ENCODE data around the gene MTCH1. TPM values are rescaled to one million over a fixed set of nuclear protein-coding genes. Genes with fewer than 3 reads are reported as not detected.

MTCH1 gene
- total and polyA plus RNA-seq, 9 of the 15 experiments (the other 6 are each of a cell fraction or from before 2014, with no cell fraction given), result 7.9 to 161 (median 118) TPM

DNA sequence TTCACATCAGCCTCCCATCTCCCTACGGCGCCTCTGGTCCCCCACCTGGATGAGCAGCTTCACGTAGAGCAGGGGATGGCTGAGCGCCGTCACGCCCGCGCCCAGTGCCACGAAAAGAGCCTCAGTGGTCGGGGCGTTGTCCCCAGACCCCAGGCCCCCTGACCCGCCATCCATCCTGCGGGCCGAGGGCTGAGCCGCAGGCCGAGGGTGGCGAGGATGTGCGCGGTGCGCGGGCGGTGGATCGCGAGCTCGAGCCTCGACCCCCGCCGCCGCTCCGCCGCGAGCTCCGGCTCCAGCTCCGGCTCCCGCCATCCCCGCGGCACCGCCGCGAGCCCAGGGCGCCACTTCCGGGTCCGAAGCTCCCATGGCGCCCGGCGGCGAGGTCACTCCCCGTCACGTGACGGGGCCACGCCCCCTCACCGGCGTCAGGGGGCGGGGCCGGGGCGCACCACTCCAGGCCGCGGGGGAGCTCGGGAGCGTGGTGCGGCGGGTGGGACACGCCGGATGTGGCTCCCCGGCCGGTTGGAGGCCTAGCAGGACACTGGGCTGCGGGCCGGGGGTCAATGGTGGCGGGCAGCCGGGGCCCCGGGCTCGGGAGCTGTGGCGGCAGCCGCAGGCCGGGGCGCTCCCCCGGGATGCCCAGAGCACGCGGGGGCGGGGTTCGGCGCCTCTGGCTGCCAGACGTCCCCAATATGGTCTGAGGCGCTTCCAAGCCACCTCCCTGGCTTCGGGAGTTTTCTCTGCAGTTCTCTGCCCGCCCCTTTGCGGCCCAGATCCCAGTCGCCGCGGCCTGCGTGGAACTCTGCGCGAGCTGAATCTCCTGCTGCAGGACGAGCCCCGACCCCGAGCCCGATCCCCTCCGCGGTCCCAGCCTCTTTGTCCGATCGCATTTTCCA lies at the start of gene MTCH1 (continued):
- TF ChIP-seq, protein P1, sequence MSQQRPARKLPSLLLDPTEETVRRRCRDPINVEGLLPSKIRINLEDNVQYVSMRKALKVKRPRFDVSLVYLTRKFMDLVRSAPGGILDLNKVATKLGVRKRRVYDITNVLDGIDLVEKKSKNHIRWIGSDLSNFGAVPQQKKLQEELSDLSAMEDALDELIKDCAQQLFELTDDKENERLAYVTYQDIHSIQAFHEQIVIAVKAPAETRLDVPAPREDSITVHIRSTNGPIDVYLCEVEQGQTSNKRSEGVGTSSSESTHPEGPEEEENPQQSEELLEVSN (IDR thresholded peaks at IDR 0.05; ENCODE audit: borderline replicate concordance in 1 of 2, extremely low read depth in 1 of 2, insufficient read depth in 1 of 2, insufficient read length in 1 of 2, low read depth in 1 of 2, low read length in 1 of 2, poor library complexity in 1 of 2, severe bottlenecking in 1 of 2), result peak; percentile 80 to 90
- TF ChIP-seq GABPA (tag; conservative IDR thresholded peaks at IDR 0.05; ENCODE audit: low read depth), result peak; percentile 81
- TF ChIP-seq ARID2 (IDR thresholded peaks at IDR 0.05), result no peak
- TF ChIP-seq GATAD2B (IDR thresholded peaks at IDR 0.05; ENCODE audit: borderline replicate concordance), result peak; percentile 42
- peak; percentile 86 for TF ChIP-seq POLR2AphosphoS5 (IDR thresholded peaks at IDR 0.05; ENCODE audit: control insufficient read depth, insufficient read depth, low read depth, low read length)
- TF ChIP-seq, protein P2, sequence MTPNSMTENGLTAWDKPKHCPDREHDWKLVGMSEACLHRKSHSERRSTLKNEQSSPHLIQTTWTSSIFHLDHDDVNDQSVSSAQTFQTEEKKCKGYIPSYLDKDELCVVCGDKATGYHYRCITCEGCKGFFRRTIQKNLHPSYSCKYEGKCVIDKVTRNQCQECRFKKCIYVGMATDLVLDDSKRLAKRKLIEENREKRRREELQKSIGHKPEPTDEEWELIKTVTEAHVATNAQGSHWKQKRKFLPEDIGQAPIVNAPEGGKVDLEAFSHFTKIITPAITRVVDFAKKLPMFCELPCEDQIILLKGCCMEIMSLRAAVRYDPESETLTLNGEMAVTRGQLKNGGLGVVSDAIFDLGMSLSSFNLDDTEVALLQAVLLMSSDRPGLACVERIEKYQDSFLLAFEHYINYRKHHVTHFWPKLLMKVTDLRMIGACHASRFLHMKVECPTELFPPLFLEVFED (CRISPR knock-in tag; conservative IDR thresholded peaks at IDR 0.05), result peak; percentile 74; the same call in 1 of the 2 replicates
- TF ChIP-seq U2AF2 (optimal IDR thresholded peaks at IDR 0.05; ENCODE audit: low read depth, low read length), result no peak
- no peak for TF ChIP-seq NBN (IDR thresholded peaks at IDR 0.05; ENCODE audit: low read depth)
- TF ChIP-seq BHLHE40 (IDR thresholded peaks at IDR 0.05; ENCODE audit: low read length), result peak; percentile 99
- peak; percentile 88; the same call in 1 of the 2 replicates for TF ChIP-seq RBM34 (IDR thresholded peaks at IDR 0.05; ENCODE audit: borderline replicate concordance, insufficient read depth, low read length)
- no peak for TF ChIP-seq BACH1 (tag; IDR thresholded peaks at IDR 0.05)
- TF ChIP-seq KLF1 (tag; IDR thresholded peaks at IDR 0.05), result peak; percentile 87
- TF ChIP-seq, protein P3, sequence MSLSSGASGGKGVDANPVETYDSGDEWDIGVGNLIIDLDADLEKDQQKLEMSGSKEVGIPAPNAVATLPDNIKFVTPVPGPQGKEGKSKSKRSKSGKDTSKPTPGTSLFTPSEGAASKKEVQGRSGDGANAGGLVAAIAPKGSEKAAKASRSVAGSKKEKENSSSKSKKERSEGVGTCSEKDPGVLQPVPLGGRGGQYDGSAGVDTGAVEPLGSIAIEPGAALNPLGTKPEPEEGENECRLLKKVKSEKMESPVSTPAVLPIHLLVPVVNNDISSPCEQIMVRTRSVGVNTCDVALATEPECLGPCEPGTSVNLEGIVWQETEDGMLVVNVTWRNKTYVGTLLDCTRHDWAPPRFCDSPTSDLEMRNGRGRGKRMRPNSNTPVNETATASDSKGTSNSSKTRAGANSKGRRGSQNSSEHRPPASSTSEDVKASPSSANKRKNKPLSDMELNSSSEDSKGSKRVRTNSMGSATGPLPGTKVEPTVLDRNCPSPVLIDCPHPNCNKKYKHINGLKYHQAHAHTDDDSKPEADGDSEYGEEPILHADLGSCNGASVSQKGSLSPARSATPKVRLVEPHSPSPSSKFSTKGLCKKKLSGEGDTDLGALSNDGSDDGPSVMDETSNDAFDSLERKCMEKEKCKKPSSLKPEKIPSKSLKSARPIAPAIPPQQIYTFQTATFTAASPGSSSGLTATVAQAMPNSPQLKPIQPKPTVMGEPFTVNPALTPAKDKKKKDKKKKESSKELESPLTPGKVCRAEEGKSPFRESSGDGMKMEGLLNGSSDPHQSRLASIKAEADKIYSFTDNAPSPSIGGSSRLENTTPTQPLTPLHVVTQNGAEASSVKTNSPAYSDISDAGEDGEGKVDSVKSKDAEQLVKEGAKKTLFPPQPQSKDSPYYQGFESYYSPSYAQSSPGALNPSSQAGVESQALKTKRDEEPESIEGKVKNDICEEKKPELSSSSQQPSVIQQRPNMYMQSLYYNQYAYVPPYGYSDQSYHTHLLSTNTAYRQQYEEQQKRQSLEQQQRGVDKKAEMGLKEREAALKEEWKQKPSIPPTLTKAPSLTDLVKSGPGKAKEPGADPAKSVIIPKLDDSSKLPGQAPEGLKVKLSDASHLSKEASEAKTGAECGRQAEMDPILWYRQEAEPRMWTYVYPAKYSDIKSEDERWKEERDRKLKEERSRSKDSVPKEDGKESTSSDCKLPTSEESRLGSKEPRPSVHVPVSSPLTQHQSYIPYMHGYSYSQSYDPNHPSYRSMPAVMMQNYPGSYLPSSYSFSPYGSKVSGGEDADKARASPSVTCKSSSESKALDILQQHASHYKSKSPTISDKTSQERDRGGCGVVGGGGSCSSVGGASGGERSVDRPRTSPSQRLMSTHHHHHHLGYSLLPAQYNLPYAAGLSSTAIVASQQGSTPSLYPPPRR (CRISPR knock-in tag; IDR thresholded peaks at IDR 0.05; ENCODE audit: borderline replicate concordance), result 0 out of 2 replicates have a peak, but pooled peaks have one; percentile 65
- TF ChIP-seq POLR2A (conservative IDR thresholded peaks at IDR 0.05), result peak; percentile 83
- peak; percentile 74 for TF ChIP-seq HCFC1 (IDR thresholded peaks at IDR 0.05; ENCODE audit: low read depth, low read length)
